Left renal cortex interstitium (tissue), 4 donors: ENCODE measurements around the gene HIRA. TPM values are rescaled to one million over a fixed set of nuclear protein-coding genes. Genes with fewer than 3 reads are reported as not detected.
"Not testable (repeated sequence)": the region's sequence is repeated elsewhere in the genome, so short reads cannot be mapped to it uniquely, and the experiment has no call there.

ENCODE experiments used
- DNase-seq, 4 donors: peaks; one replicate each; pipeline ENCODE4 v3.0.0-alpha.2; 2013; ENCODE audit warnings: low read depth in 4 of 4, low spot score in 2 of 4, missing footprints in 1 of 4
- polyA plus RNA-seq, 4 donors: library from polyadenylated mRNA; unstranded; fragments of 120-200 nt; gene quantifications; one replicate each; pipeline ENCODE4 v1.2.1, GENCODE V29; 2013; ENCODE audit not compliant: insufficient read length in 4 of 4

HIRA gene
- polyA plus RNA-seq, 4 donors: 31.1 to 36.2 (median 33.4) TPM

GRCh38 chr22:19393704-19394103 is 37.8 kb downstream of the HIRA start:
- DNase-seq: no peak

GRCh38 chr22:19387575-19387974 is 44.0 kb downstream of the HIRA start:
- DNase-seq: no peak

- DNase-seq: no peak
These were observed 44.5 kb downstream of the HIRA start for GRCh38 chr22:19387038-19387437.

- no peak for DNase-seq
These were observed 45.3 kb downstream of the HIRA start for GRCh38 chr22:19386248-19386647.

GRCh38 chr22:19385221-19385906 is 46.2 kb downstream of the HIRA start:
- DNase-seq: no peak

- DNase-seq: no peak
These were observed 48.2 kb downstream of the HIRA start for GRCh38 chr22:19383292-19383691.

- DNase-seq: no peak
These were observed 49.3 kb downstream of the HIRA start for GRCh38 chr22:19382240-19382639.

- DNase-seq: no peak
These were observed 53.2 kb downstream of the HIRA start for GRCh38 chr22:19378344-19378674.

- no peak for DNase-seq
These were observed 53.8 kb downstream of the HIRA start for GRCh38 chr22:19377565-19378343.

GRCh38 chr22:19376971-19377370 is 54.6 kb downstream of the HIRA start:
- DNase-seq: no peak

- no peak for DNase-seq
These were observed 55.3 kb downstream of the HIRA start for GRCh38 chr22:19376247-19376646.

GRCh38 chr22:19375435-19375834 is 56.1 kb downstream of the HIRA start:
- no peak for DNase-seq

- no peak for DNase-seq
These were observed 57.1 kb downstream of the HIRA start for GRCh38 chr22:19374410-19374809.

- no peak for DNase-seq
These were observed 58.1 kb downstream of the HIRA start for GRCh38 chr22:19373450-19373849.

- no peak for DNase-seq
These were observed 59.6 kb downstream of the HIRA start for GRCh38 chr22:19371893-19372292.

GRCh38 chr22:19368876-19369275 is 62.7 kb downstream of the HIRA start:
- DNase-seq: no peak

- DNase-seq: no peak
These were observed 63.7 kb downstream of the HIRA start for GRCh38 chr22:19367763-19368367.

GRCh38 chr22:19363541-19363940 is 68.0 kb downstream of the HIRA start:
- DNase-seq: not testable (repeated sequence)

- DNase-seq: no peak
These were observed 69.9 kb downstream of the HIRA start for GRCh38 chr22:19361501-19362103.

- DNase-seq: no peak
These were observed 70.7 kb downstream of the HIRA start for GRCh38 chr22:19360862-19361261.

GRCh38 chr22:19360300-19360792 is 71.2 kb downstream of the HIRA start:
- DNase-seq: no peak
